Measurements from ENCODE around the gene KRI1.

DNA sequence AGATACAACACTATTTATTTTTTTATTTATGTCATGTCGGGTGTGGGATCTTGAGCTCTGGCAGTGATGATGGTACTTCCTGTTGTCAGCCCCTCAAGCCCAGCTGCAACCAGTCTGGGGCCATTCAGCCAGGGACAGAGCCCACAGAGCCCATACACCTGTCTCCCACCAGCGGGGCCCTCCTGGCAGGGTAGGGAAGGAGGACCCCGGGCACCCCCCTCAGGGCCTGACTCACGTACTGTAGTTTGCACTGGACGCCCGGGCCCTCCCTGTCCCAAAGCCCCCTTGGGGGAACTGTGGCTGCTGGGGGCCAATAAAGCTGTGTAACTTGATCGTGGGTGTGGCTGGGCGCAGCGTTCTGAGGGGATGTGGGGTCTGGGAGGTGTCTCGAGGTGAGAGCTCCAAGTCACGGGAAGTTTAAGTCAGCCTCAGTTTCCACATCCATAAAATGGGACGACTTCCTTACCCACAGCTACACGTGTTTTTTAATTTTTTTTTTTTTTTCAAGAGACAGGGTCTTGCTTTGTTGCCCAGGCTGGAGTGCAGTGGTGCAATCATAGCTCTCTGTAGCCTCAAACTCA lies 12.6 kb downstream of the KRI1 start:
- TF ChIP-seq, protein P1, sequence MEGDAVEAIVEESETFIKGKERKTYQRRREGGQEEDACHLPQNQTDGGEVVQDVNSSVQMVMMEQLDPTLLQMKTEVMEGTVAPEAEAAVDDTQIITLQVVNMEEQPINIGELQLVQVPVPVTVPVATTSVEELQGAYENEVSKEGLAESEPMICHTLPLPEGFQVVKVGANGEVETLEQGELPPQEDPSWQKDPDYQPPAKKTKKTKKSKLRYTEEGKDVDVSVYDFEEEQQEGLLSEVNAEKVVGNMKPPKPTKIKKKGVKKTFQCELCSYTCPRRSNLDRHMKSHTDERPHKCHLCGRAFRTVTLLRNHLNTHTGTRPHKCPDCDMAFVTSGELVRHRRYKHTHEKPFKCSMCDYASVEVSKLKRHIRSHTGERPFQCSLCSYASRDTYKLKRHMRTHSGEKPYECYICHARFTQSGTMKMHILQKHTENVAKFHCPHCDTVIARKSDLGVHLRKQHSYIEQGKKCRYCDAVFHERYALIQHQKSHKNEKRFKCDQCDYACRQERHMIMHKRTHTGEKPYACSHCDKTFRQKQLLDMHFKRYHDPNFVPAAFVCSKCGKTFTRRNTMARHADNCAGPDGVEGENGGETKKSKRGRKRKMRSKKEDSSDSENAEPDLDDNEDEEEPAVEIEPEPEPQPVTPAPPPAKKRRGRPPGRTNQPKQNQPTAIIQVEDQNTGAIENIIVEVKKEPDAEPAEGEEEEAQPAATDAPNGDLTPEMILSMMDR (IDR thresholded peaks at IDR 0.05) = no peak
- TF ChIP-seq POLR2A (IDR thresholded peaks at IDR 0.05) (no peak), POLR2AphosphoS5 (IDR thresholded peaks at IDR 0.05) (no peak), EP300 (IDR thresholded peaks at IDR 0.05) (no peak)
